Hematopoietic multipotent progenitor cell treated with erythropoietin and hydrocortisone succinate and interleukin-3 and kit ligand, for 6 days (in vitro differentiated cells): ENCODE data around the gene ZNF488.
A peak's percentile ranks its signal among the peaks of the same experiment; 100 is the strongest.

Source experiments
- DNase-seq: peaks from one replicate; pipeline ENCODE4 v3.0.0-alpha.2; 2015

Gene ZNF488

GRCh38 chr10:47365431-47366180 lies 18.5 kb downstream of the ZNF488 start:
- no peak for DNase-seq

GRCh38 chr10:47364911-47365310 lies 19.2 kb downstream of the ZNF488 start:
- no peak for DNase-seq

- no peak for DNase-seq
These were observed 19.7 kb downstream of the ZNF488 start for GRCh38 chr10:47364366-47364765.

GRCh38 chr10:47363781-47364180 lies 20.3 kb downstream of the ZNF488 start:
- DNase-seq = no peak

GRCh38 chr10:47362199-47362598 lies 21.9 kb downstream of the ZNF488 start:
- no peak for DNase-seq

- peak; percentile 55 for DNase-seq
These were observed 22.8 kb downstream of the ZNF488 start for GRCh38 chr10:47361293-47361692.

- no peak for DNase-seq
These were observed 23.6 kb downstream of the ZNF488 start for GRCh38 chr10:47360419-47361040.

GRCh38 chr10:47359626-47360418 lies 24.3 kb downstream of the ZNF488 start:
- no peak for DNase-seq

- DNase-seq = no peak
These were observed 25.0 kb downstream of the ZNF488 start for GRCh38 chr10:47359101-47359500.

- no peak for DNase-seq
These were observed 25.6 kb downstream of the ZNF488 start for GRCh38 chr10:47358457-47358856.

GRCh38 chr10:47357911-47358310 lies 26.2 kb downstream of the ZNF488 start:
- no peak for DNase-seq

DNA sequence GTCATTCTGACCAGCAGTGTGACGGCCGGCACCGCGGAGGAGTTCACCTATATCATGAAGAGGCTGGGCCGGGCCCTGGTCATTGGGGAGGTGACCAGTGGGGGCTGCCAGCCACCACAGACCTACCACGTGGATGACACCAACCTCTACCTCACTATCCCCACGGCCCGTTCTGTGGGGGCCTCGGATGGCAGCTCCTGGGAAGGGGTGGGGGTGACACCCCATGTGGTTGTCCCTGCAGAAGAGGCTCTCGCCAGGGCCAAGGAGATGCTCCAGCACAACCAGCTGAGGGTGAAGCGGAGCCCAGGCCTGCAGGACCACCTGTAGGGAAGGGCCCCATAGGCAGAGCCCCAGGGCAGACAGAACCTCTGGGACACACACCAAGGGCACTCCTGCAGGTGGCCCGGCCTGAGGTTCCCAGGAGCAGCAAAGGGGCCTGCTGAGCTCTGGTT lies 26.9 kb downstream of the ZNF488 start:
- no peak for DNase-seq

DNA sequence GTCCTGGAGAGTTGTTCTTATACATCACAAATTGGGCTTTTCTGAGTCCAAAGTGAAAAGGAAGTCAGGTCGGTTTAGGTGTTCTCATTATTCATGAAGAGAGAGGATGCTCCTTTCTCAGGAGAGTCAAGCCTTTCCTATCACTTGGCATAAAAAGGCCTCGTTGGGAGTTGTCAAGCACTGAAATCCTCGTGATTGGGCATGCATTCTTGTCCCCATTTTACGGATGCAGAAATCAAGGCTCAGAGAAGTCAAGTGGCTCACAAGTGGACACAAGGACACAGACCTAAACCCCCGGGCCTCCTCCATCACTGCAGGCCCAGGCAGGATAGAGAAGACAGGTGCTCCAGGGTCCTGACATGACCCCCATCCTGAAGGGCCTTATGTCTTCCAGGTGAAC lies 27.4 kb downstream of the ZNF488 start:
- no peak for DNase-seq

- no peak for DNase-seq
These were observed 29.2 kb downstream of the ZNF488 start for GRCh38 chr10:47354900-47355299.

GRCh38 chr10:47354165-47354564 lies 29.9 kb downstream of the ZNF488 start:
- DNase-seq = no peak

GRCh38 chr10:47353351-47353750 lies 30.7 kb downstream of the ZNF488 start:
- no peak for DNase-seq

GRCh38 chr10:47351899-47352815 lies 31.9 kb downstream of the ZNF488 start:
- DNase-seq = no peak

DNA sequence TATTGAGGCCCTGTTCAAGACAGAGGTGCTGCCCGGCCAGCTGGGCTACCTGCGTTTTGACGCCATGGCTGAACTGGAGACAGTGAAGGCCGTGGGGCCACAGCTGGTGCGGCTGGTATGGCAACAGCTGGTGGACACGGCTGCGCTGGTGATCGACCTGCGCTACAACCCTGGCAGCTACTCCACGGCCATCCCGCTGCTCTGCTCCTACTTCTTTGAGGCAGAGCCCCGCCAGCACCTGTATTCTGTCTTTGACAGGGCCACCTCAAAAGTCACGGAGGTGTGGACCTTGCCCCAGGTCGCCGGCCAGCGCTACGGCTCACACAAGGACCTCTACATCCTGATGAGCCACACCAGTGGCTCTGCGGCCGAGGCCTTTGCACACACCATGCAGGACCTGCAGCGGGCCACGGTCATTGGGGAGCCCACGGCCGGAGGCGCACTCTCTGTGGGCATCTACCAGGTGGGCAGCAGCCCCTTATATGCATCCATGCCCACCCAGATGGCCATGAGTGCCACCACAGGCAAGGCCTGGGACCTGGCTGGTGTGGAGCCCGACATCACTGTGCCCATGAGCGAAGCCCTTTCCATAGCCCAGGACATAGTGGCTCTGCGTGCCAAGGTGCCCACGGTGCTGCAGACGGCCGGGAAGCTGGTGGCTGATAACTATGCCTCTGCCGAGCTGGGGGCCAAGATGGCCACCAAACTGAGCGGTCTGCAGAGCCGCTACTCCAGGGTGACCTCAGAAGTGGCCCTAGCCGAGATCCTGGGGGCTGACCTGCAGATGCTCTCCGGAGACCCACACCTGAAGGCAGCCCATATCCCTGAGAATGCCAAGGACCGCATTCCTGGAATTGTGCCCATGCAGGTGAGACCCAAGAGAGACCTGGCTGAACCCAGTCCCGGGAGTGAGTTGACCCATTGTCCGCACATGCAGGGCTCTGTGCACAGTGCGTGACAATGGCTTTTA lies 33.1 kb downstream of the ZNF488 start:
- DNase-seq = no peak

GRCh38 chr10:47349941-47350371 lies 34.1 kb downstream of the ZNF488 start:
- no peak for DNase-seq

- DNase-seq = no peak
These were observed 34.6 kb downstream of the ZNF488 start for GRCh38 chr10:47349516-47349915.
